Esophagus muscularis mucosa (tissue), 3 donors: ENCODE results near the gene POFUT2.

Experiments
- POLR2A ChIP-seq: fragments of 450-650 bp; IDR thresholded peaks from one replicate; pipeline ENCODE4 v1.6.1; 2017; ENCODE audit warnings: antibody characterized with exemption, moderate library complexity, mild to moderate bottlenecking, low read depth
- TF ChIP-seq, protein P1 (sequence below), 3 experiments: fragments of 200-600 bp in 2 of 3; fragments of 450-650 bp in 1 of 3; sonication (generic) in 2 of 3; IDR thresholded peaks; one replicate each; pipeline ENCODE4 v1.5.1; 2017 to 2019; ENCODE audit warnings: antibody characterized with exemption in 3 of 3, mild to moderate bottlenecking in 2 of 3, moderate library complexity in 1 of 3

DNA sequence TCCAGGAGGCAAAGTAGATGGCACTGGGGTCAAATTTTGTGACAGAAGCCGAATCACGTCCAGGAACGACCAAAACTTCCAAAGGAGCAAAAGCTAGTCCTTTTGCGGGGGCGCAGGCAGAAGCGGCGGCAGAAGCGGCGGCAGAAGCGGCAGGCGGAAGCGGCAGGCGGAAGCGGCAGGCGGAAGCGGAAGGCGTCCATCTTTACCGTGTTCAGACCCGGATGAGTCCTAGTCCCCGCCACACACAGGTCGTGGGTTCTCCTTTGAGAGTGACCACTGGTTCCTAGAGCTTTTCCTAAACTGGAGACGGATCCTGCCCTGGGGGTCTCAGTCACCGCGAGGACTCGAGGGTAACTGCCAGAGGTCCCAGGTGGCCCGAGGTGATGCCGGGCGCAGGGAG is 53.6 kb downstream of the POFUT2 start:
- TF ChIP-seq, protein P1, sequence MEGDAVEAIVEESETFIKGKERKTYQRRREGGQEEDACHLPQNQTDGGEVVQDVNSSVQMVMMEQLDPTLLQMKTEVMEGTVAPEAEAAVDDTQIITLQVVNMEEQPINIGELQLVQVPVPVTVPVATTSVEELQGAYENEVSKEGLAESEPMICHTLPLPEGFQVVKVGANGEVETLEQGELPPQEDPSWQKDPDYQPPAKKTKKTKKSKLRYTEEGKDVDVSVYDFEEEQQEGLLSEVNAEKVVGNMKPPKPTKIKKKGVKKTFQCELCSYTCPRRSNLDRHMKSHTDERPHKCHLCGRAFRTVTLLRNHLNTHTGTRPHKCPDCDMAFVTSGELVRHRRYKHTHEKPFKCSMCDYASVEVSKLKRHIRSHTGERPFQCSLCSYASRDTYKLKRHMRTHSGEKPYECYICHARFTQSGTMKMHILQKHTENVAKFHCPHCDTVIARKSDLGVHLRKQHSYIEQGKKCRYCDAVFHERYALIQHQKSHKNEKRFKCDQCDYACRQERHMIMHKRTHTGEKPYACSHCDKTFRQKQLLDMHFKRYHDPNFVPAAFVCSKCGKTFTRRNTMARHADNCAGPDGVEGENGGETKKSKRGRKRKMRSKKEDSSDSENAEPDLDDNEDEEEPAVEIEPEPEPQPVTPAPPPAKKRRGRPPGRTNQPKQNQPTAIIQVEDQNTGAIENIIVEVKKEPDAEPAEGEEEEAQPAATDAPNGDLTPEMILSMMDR (IDR thresholded peaks at IDR 0.05), result no peak
- no peak for TF ChIP-seq POLR2A
